Prostate gland (tissue), 2 donors: ENCODE results near the gene SHQ1.
"Not testable (repeated sequence)": the region's sequence is repeated elsewhere in the genome, so short reads cannot be mapped to it uniquely, and the experiment has no call there.

Source experiments
- CTCF ChIP-seq, 4 experiments: fragments of 200-600 bp in 2 of 4; fragments of 450-650 bp in 2 of 4; sonication (generic) in 2 of 4; IDR thresholded peaks; 1 replicate in 3 of 4; 2 replicates in 1 of 4; pipeline ENCODE4 v1.5.1; 2016 to 2019; ENCODE audit warnings: antibody characterized with exemption in 4 of 4, mild to moderate bottlenecking in 2 of 4, moderate library complexity in 2 of 4
- POLR2A ChIP-seq: fragments of 450-650 bp; IDR thresholded peaks from one replicate; pipeline ENCODE4 v1.6.1; 2016; ENCODE audit warnings: antibody characterized with exemption, mild to moderate bottlenecking
- POLR2AphosphoS5 ChIP-seq: sonication (generic); formaldehyde crosslinking; IDR thresholded peaks from one replicate; pipeline ENCODE4 v1.6.1; 2017; ENCODE audit warnings: antibody characterized with exemption

- TF ChIP-seq CTCF (IDR thresholded peaks at IDR 0.05); POLR2A; POLR2AphosphoS5: not testable (repeated sequence)
These were observed 115.4 kb downstream of the SHQ1 start for GRCh38 chr3:72732666-72733345.
